ENCODE data around the gene TATDN2. TPM values are rescaled to one million over a fixed set of nuclear protein-coding genes. Genes with fewer than 3 reads are reported as not detected.

TATDN2 gene
- total RNA-seq, 1 experiment from 2014 or later, result 30.4 TPM

GRCh38 chr3:10229576-10229975 is 18.7 kb upstream of the TATDN2 start:
- CTCF ChIA-PET, result no interaction called here
- Histone ChIP-seq H3K4me3 (ENCODE audit: low read depth in 2 of 2, low read length in 2 of 2) (no peak overlapping the region), H3K36me3 (ENCODE audit: control insufficient read depth, insufficient read depth, low read length) (peaks cover 4% of the 10 kb centered on the region; the same call in 1 of the 2 replicates), H3K4me1 (ENCODE audit: control insufficient read depth, insufficient read depth, low read length) (peaks cover 3% of the 10 kb centered on the region), H3K27me3 (ENCODE audit: control insufficient read depth, insufficient read depth, low read length) (no peaks in the 10 kb centered on the region), H3K27ac (ENCODE audit: low read length) (no peak overlapping the region), H3K9me3 (ENCODE audit: control insufficient read depth, insufficient read depth, low read depth, low read length) (no peaks in the 10 kb centered on the region)
- DNase-seq (ENCODE audit: low read depth, low spot score) (no peak), ATAC-seq (no peak)
- TF ChIP-seq REST (IDR thresholded peaks at IDR 0.05; ENCODE audit: insufficient read depth in 1 of 2, low read depth in 2 of 2, low read length in 1 of 2), result no peak
- TF ChIP-seq TCF7L2 (IDR thresholded peaks at IDR 0.05; ENCODE audit: low read depth, low read length), result no peak
- TF ChIP-seq POLR2AphosphoS5 (IDR thresholded peaks at IDR 0.05; ENCODE audit: low read depth, low read length), result no peak
- no peak for TF ChIP-seq SIN3A (IDR thresholded peaks at IDR 0.05; ENCODE audit: borderline replicate concordance, insufficient read depth, low read depth, low read length)
- no peak for TF ChIP-seq CTCF (IDR thresholded peaks at IDR 0.05)
- intact Hi-C loops (cut with micrococcal nuclease; ENCODE audit: unreplicated experiment) (loop anchor here (10.0 kb wide), 1 partner anchor 55 kb away; no protein-coding TSS in a partner anchor), in situ Hi-C loops (cut with HindIII; ENCODE audit: low pct_unique_long_range_greater_than_20kb, low sequenced_read_pairs) (no loop called here)
- POLR2A ChIA-PET, result no interaction called here
- no TSS peak for BruUV-seq (replicated peaks)

- Histone ChIP-seq H3K27ac (ENCODE audit: low read length) (no peak overlapping the region), H3K36me3 (ENCODE audit: control insufficient read depth, insufficient read depth, low read length) (peaks cover 9% of the 10 kb centered on the region), H3K9me3 (ENCODE audit: control insufficient read depth, insufficient read depth, low read depth, low read length) (no peaks in the 10 kb centered on the region), H3K4me1 (ENCODE audit: control insufficient read depth, insufficient read depth, low read length) (no peaks in the 10 kb centered on the region), H3K27me3 (ENCODE audit: control insufficient read depth, insufficient read depth, low read length) (no peaks in the 10 kb centered on the region), H3K4me3 (ENCODE audit: low read depth in 2 of 2, low read length in 2 of 2) (no peak overlapping the region)
- DNase-seq (ENCODE audit: low read depth, low spot score) (no peak), ATAC-seq (no peak)
- POLR2A ChIA-PET, result no interaction called here
- in situ Hi-C loops (cut with HindIII; ENCODE audit: low pct_unique_long_range_greater_than_20kb, low sequenced_read_pairs) (no loop called here), intact Hi-C loops (cut with micrococcal nuclease; ENCODE audit: unreplicated experiment) (no loop called here)
- no peak for TF ChIP-seq TCF7L2 (IDR thresholded peaks at IDR 0.05; ENCODE audit: low read depth, low read length)
- TF ChIP-seq CTCF (IDR thresholded peaks at IDR 0.05), result no peak
- no peak for TF ChIP-seq SIN3A (IDR thresholded peaks at IDR 0.05; ENCODE audit: borderline replicate concordance, insufficient read depth, low read depth, low read length)
- no peak for TF ChIP-seq REST (IDR thresholded peaks at IDR 0.05; ENCODE audit: insufficient read depth in 1 of 2, low read depth in 2 of 2, low read length in 1 of 2)
- TF ChIP-seq POLR2AphosphoS5 (IDR thresholded peaks at IDR 0.05; ENCODE audit: low read depth, low read length), result no peak
- CTCF ChIA-PET, result no interaction called here
- BruUV-seq (replicated peaks), result no TSS peak
Observed at GRCh38 chr3:10232137-10232536, 16.1 kb upstream of the TATDN2 start.
